DND-41 (cell line): ENCODE data around the gene WNT7B.

Experiments
- EZH2 ChIP-seq: IDR thresholded peaks from 3 replicates; pipeline ENCODE4 v1.6.1; 2012; ENCODE audit warnings: borderline replicate concordance, low read depth, mild to moderate bottlenecking, moderate library complexity, low read length, inconsistent platforms; ENCODE audit not compliant: severe bottlenecking
- TF ChIP-seq, protein P1 (sequence below): IDR thresholded peaks from 2 replicates; pipeline ENCODE4 v1.5.1; 2012; ENCODE audit warnings: borderline replicate concordance, low read length, moderate library complexity, mild to moderate bottlenecking; ENCODE audit not compliant: poor library complexity, severe bottlenecking; ENCODE audit errors: extremely low read depth

DNA sequence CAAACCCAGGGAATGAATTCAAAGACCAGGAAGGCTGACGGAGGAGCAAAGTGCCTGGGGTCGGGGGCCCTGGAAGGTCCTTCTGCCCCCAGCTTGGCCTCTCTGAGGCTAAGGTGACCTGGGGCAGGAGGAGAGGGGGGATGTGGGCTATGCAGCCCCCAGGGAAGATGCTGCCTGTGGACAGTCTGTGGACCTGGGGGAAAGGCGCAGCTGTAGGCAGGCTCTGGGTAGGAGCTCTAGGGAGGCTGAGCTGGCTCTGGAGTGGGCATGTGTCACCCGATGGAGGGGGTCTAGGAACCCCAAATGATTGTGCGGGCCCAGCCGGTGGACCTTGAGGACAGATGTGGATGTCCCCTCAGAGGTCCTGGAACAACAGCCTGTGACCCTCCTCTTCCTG, 42.8 kb downstream of the WNT7B start:
- TF ChIP-seq, protein P1, sequence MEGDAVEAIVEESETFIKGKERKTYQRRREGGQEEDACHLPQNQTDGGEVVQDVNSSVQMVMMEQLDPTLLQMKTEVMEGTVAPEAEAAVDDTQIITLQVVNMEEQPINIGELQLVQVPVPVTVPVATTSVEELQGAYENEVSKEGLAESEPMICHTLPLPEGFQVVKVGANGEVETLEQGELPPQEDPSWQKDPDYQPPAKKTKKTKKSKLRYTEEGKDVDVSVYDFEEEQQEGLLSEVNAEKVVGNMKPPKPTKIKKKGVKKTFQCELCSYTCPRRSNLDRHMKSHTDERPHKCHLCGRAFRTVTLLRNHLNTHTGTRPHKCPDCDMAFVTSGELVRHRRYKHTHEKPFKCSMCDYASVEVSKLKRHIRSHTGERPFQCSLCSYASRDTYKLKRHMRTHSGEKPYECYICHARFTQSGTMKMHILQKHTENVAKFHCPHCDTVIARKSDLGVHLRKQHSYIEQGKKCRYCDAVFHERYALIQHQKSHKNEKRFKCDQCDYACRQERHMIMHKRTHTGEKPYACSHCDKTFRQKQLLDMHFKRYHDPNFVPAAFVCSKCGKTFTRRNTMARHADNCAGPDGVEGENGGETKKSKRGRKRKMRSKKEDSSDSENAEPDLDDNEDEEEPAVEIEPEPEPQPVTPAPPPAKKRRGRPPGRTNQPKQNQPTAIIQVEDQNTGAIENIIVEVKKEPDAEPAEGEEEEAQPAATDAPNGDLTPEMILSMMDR: no peak
- no peak for TF ChIP-seq EZH2
